ENCODE results near the gene GUCY1A2.

DNA sequence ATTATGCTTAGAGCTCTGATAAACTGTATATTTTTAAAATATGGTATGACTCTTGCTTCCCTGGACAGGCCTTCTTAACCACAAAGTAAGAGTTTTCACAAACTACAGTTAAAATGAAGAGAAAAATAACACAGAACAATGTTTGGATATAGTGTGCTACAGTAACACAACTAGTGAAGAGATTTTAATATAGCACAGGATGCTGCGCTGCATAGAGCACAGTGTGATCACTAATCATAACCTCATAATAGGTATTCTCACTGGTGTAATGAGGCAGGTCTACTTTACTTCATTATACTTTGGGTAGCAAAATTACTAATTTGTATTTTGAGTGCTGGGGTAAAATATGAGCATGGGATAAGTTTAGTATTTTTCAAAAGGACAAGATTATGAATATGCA lies 256.5 kb downstream of the GUCY1A2 start:
- TF ChIP-seq EZH2phosphoT487 (IDR thresholded peaks at IDR 0.05; ENCODE audit: insufficient read depth, low read depth), result no peak
- TF ChIP-seq EZH2 (IDR thresholded peaks at IDR 0.05; ENCODE audit: insufficient read depth, poor library complexity, severe bottlenecking), result no peak

Data from GM23248 (cell line).